Measurements from ENCODE around the gene GTF3C2.
"Not testable (repeated sequence)": the region's sequence is repeated elsewhere in the genome, so short reads cannot be mapped to it uniquely, and the experiment has no call there.

GTF3C2 gene

DNA sequence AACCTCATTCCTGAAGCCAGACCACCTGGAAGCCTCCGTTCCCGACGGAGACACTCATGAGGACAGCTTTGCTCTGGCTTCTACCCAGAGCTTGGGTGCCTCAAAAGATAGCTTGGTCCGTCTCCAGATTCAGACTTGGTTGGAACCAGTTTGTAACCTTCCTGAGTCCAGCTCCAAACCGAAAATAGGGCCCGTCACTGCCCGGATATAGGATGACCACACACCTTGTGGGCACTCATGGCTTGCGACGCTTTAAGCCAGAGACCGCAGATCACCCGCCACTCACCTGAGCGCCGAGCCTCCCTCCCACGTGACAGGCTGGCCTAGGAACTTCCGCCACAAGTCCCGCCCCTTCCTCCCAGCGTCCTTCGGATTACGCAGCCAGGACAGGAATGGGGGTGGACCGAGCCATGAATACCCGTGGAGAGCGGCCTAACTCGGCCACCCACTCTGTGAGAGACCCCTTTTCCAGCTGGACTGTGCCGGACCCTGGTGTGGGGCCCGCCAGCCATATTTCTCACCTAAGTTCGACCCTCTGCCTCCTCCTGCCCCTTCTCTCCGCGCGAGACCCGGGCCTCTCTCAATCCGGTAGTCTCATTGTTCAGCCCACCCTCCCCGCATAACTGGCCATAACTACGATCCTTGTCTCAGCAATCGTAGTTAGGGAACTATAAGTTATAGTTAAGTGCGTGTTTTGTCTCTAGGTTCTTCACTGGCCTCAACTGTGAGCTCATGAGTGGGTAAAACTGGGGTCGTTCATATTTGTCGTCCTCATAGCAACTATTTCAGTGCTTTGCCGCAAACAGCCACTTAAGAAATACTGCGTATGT, 33.6 kb downstream of the GTF3C2 start, which contains the start of gene MPV17:
TSS of gene MPV17 (minus strand) at position 332 of the 830 bp plus-strand sequence. CDS start 580 bp downstream, outside the sequence.
- DNase-seq (ENCODE audit: low spot score) = peak; percentile 86

DNA sequence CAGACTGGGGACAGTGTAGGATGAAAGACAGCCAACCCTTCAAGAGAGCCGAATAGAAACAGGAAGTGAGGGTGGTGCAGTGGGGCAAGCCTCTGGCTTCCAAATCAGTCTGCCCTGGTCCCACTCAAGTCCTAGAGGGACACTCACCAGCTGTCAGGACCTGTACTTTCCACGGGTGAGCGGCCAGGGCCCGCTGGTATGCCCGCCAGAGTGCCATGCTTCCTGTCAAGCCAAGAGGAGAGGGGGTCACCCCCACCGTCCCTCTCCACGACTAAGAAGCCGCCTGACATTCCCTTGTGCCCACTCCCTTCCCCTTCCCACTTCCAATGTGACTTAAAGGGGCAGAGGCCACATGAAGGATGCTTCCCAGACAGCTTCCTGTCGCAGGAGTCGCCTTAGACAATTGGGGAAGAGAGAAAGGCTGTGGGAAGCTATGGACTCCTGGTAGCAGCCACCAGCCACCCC, 34.2 kb downstream of the GTF3C2 start:
- no peak for DNase-seq (ENCODE audit: low spot score)

DNA sequence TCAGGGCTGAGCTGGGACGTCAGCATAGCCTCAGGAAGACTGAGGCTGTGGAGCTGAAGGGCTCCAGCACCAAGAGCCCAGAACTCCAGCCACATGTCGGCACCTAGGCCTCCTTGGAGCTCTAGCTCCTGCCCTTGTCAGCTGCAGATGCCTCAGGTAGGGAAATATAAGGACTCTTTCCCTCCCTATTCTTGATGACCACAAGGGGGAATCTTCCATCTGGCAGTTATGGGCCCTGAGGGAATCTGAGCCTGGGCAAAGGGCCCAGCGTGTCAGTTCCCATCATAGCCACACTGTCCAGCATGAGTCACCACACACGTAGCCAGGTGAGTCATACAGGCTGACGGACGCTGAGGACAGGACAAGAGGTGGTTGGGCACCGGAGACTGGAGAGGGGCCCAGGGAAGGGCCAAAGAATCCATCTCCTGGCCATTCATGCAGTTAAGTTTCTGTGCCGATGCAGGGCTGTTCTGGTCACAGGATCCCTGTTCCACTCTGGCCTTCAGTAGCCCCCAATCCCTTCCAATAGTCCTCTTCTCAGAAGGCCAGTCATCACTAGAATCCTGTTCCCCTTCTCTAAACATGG, 35.5 kb downstream of the GTF3C2 start:
- no peak for DNase-seq (ENCODE audit: low spot score)

DNA sequence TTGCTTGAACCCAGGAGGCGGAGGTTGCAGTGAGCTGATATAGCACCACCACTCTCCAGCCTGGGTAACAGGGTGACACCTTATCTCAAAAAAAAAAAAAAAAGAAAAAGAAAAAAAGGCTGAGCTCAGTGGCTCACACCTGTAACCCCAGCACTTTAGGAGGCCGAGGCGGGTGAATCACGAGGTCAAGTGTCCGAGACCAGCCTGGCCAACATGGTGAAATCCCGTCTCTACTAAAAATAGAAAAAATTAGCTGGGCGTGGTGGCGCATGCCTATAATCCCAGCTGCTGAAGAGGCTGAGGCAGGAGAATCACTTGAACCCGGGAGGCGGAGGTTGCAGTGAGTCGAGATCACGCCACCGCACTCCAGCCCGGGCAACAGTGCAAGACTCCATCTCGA, 36.7 kb downstream of the GTF3C2 start:
- DNase-seq (ENCODE audit: low spot score) = not testable (repeated sequence)

DNA sequence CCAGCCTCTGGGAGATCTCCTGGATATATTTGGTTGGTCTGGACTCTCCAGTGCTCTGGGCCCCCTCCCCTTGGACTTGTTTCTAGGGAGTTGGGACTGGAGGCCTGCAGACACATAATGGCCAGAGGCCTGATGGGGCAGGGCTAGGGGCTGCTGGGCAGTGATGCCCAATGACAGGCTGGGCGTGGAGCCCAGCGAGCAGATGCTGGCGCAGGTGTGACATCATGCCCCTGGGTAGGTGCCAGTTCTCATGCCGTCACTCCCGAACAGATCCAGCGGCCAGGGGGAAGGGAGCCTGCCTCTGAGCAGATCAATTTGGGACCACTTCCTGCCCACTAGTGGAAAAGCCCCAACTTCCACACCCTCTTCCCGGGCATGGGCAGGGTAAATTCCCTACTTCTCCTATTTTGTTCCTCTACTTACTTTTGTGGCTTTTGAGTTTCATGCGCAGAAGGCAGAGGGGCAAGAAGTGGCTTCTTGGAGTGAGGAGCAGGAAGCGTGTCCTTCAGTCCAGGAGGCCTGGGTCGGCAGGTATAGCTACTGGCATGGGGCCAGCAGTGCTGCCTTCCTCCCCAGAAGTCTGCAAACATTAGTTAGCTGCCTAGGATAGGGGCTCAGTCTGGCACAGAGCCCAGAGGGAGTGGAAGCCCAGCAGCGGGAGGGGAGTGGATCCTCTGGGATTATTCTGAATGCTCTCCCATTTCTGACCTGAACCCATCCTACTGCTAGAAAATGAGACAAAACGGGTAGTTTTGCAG, 39.7 kb downstream of the GTF3C2 start:
- DNase-seq (ENCODE audit: low spot score) = no peak

DNA sequence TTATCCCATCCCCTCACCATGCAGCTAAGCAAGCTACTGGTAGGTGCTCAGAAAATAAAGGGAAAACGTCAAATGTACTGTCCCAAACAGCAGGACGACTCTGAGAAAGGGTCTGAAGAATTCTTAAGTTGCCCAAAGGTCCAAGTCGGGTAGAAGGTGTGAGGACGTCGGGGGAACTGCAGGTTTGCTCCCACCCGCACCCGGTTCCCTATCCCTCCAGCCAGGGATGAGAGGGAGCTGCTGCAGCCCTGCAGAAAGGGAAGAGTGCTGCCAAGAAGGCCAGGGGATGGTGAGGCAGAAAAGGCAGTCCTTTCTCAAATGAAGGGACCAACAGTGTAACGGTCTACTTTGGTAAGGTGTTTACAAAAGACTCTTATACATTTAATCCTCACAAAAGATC, 41.4 kb downstream of the GTF3C2 start:
- no peak for DNase-seq (ENCODE audit: low spot score)

DNA sequence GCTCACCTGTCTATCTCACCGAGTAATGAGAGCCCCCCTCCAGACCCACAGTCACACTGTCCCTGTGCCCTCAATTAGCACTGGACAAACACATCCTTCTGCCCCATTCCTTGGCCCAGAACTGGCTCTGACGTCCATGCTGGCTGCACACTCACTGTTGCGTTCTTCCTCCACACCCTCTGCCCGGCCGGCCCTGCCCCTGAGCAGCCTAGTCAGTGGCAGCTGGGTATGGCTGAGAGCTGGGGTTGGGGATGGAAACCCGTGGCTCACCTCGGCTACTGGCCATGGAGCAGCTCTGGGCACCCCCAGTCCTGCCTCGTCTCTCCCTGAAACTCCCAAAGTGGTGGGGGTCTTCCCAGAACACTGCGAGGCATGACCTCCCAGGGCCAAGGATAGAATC, 41.9 kb downstream of the GTF3C2 start:
- DNase-seq (ENCODE audit: low spot score) = no peak

DNA sequence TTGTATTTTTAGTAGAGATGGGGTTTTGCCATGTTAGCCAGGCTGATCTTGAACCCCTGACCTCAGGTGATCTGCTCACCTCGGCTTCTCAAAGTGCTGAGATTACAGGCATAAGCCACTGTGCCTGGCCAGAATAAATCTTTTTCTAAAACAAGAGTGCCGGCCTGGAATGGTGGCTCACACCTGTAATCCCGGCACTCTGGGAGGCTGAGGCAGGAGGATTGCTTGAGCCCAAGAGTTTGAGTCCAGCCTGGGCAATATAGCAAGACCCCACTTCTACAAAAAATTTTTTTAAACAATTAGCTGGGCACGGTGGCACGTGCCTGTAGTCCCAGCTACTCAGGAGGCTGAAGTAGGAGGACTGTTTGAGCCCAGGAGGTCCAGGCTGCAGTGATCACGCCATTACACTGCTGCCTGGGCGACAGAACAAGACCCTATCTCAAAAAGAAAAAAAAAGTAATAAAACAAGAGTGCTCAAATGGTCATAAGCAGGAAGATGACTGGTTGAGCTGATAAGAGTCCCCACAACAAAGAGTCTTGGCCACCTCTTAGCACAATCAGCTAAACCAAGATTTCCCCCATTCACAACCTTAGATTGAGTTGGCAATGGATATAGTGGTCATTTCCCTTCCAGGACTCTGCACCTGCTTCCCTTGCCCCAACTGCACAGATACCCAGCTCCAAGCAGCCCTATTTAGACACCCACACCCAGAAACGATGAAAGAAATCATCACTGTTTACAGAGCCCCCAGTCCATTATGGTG, 42.5 kb downstream of the GTF3C2 start:
- no peak for DNase-seq (ENCODE audit: low spot score)

DNA sequence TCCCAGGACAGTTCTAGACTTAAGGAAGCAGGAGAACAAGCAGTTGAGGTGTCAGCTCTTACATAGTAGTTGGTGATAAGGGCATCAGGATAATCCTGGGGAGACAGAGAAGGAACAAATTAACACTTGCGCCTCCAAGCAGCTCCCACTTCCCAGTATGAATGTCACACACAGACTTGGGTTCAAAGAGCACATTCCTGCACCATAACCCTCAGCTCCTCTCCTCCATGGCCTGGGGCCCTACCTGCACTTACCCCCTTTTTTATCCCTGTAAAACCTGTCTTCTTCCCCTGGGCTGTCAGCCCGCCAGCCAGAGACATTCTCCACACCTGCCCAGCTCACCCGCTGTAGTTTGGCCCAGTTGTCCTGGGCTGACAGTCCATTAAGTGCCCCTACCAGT, 44.4 kb downstream of the GTF3C2 start:
- no peak for DNase-seq (ENCODE audit: low spot score)

DNA sequence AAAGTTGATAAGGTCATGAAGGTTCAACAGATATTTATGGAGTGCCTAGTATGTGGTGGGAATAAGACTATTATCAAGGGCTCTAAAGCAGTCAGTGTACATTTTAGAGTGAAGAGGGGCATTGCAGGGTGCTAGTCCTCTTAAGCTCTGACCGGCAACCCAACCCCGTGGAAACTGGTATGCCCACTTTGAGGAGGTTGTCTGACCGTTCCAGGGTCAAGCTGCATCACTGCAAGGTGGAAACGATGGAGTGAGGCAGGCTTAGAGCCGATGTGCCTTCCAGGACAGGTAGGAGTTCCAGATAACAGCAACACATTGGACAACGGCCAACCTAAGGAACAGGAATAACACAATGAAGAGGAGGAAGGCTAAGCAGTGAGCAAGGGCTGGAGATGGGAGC, 46.9 kb downstream of the GTF3C2 start:
- DNase-seq (ENCODE audit: low spot score) = no peak

DNA sequence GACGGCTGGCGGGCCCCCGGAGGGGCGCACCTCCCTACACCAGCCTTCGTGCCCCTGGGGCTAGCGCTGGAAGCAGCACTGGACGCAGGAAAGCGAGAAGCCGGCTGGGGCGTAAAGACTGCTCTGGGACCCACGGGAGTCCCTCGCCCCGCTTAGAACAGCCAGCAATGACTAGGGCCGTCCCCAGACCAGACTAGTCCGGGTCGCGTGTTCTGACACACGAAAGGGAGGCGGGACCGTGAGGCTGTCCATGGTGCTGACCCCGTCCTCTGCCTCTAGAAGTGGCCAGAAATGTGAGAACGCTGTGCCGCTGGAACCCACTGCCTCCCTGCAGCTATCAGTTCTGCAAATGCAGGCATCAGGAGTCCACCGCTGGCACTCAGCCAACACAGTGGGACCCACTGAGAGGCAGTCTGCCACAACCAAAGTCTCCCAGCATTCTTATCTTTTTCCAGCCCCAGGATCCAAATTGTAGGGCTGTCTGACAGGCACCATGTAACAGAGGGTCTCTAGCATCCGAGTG, 48.1 kb downstream of the GTF3C2 start, which contains the start of gene UCN:
TSS of gene UCN (minus strand) at position 87 of the 523 bp plus-strand sequence. CDS start 550 bp downstream, outside the sequence.
- no peak for DNase-seq (ENCODE audit: low spot score)

DNA sequence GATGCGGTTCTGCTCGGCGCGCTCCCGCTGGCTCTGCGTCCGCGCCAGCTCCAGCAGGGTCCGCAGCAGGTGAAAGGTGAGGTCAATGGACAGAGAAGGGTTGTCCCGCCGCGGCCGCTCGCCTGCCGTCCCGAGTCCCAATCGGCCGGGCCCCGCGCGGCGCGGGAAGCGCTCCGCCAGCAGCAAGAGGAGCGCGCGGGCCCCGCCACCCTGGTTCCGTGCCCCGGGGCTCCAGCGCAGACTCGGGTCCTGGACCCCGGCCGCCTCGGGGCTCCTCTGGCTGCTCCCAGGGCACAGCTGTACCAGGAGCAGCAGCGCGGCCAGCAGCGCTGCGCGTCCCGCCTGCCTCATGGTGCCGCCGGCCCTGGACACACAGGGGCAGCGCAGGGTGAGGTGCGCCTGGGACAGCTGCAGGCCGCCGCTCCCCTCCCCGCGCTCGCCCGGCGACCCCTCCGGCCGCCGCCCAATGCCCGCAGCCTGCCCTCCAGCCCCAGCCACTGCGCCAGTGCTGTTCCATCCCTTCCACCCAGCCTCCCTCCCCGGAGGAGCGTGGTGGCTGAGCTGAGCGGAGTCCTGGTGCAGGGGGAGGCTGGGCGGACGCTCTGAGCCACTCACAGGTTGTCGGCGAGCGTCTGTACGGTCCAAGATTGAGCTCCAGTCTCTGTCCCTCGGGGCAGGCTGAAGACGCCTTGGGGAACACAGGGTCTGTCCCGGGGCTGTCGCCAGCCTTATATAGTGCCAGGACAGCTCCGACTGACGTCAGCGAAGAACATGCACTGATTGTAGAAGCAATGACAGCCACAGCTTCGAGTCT, 48.8 kb downstream of the GTF3C2 start:
- no peak for DNase-seq (ENCODE audit: low spot score)

DNA sequence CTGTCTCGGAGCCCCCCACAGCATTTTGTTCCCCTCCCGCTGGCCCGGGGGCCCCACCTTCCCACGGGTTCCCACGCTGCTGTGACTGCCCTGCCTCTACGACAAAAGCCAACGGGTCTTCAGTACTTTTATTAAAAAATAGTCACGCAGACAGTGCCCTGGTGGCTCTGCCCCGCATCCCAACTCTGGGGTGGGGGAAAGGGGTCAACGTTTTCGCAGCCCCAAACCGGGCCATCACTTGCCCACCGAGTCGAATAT, 49.3 kb downstream of the GTF3C2 start:
- no peak for DNase-seq (ENCODE audit: low spot score)

DNA sequence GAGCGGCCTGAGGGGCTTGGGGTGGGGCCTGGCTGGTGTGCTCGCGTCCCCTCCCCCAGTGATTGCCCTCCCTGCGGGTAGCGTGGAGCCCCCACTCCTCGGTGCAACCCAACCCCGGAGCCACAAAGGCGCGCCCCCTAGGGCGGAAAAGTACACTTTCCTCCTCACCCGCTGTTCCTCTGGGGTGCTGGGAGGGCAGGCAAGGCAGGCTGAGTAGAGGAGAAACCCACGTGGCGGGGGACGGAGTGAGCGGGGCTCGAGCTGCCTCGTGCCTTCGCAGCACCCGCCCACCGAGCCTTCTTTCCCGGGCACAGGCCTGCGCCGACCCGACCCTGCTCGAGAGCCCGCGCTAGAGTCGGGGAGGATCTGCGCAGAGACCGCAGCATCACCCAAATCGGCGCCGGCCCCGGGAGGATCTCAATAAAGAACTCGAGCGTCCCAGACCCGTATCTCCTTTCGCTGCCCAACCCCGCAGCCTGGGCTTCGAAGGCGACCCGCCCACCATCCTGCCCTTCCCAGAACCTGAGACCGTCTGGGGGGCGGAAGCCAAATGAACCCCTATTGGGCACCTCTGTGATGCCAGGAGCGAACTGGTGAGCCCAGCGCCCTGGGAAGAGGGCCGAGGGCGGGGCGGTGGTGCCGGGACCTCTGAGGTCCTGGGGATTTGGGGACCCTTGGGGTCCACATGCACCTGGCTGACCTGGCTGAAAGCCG, 49.8 kb downstream of the GTF3C2 start:
- DNase-seq (ENCODE audit: low spot score) = no peak

DNA sequence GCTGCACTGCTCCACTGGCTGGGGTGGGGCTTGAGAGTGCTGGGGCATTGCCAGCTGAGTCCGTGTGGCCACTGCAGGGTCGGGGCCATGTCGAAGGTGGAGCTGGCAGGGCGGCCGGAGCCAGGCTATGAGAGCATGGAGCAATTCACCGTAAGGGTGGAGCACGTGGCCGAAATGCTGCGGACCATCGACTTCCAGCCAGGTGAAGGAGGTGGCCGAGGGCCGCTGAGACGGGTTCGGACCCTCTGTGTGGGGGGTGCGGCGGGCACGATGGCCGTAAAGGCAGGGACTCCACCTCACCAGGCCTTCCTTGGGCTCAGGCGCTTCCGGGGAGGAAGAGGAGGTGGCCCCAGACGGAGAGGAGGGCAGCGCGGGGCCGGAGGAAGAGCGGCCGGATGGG, 50.4 kb downstream of the GTF3C2 start:
- no peak for DNase-seq (ENCODE audit: low spot score)

DNA sequence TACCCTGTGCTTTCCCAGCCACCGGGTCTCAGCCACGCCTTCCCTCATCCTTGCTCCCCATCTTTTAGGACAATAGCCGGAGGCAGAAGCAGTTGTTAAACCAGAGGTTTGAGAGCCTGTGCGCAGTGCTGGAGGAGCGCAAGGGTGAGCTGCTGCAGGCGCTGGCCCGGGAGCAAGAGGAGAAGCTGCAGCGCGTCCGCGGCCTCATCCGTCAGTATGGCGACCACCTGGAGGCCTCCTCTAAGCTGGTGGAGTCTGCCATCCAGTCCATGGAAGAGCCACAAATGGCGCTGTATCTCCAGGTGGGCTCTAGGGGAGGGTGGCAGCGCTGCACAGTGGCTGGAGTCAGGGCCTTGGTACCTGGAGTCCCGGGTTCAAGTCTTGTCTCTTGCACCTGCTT, 51.0 kb downstream of the GTF3C2 start:
- DNase-seq (ENCODE audit: low spot score) = no peak

DNA sequence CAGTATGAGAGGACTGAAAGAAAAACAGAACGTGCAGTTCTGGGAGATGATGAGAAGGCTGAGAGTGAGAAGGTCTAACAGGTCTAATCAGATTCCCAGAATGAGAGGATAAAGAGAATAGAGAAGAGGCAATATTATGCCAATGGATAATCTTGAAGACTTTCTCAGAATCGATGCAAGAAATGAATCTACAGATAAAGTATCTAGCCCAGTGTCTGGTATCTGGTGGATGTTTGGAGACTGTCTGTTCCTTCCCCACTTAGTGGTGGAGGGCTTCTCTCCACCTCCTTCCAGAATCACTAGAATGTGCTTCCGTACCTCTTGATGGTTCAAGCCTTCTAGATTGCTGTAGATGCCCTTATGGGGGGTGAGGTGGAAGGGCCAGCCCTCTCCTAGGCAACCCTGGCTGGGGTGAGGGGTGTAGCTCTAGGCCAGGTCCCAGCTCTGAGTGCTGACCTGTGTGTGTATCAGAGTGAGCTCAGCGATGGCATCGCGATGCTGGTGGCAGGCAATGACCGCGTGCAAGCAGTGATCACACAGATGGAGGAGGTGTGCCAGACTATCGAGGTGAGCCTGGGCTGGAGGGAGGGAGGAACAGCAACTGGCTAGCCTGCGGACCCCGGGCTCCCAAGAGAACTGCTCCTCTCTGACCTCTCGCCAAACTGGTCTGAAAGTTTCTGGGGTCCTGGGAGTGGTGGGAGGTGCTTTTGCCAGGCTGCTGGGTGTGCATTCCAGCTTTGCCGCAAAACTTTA, 51.9 kb downstream of the GTF3C2 start:
- no peak for DNase-seq (ENCODE audit: low spot score)

DNA sequence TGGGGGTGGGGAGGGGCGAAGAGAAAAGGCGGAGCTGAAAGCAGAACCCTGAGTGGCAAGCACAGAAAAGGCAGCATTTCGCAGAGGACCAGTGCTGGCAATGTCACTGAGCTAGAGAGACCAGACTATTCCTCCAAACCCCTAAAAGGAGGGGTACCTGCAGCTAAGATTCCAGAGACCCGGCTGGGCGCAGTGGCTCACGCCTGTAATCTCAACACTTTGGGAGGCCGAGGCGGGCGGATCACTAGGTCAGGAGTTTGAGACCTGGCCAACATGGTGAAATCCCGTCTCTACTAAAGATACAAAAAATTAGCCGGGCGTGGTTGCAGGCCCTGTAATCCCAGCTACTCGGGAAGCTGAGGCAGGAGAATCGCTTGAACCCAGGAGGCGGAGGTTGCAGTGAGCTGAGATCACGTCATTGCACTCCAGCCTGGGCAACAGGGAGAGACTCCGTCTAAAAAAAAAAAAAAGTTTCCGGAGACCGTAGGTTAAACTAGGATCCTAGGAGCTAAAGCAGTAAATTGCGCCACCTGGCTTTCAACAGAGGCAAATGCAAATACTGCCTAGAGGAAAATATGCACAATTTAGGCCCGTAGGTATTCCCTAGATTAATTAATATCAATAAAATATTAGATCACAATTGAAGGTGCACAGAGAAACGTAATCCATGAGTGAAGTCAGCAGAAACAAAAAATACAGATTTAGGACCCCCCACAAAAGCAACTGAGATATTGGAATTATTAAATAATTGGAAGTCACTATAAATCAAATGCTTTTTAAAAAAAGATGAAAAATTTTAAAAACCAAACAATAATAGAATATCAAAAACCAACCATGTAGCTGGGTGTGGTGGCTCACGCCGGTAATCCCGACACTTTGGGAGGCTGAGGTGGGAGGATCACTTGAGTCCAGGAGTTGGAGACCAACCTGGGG, 53.2 kb downstream of the GTF3C2 start:
- DNase-seq (ENCODE audit: low spot score) = peak; percentile 73

Data from SK-N-DZ (cell line).